ENCODE results near the gene RNF38.

The RNF38 gene

DNA sequence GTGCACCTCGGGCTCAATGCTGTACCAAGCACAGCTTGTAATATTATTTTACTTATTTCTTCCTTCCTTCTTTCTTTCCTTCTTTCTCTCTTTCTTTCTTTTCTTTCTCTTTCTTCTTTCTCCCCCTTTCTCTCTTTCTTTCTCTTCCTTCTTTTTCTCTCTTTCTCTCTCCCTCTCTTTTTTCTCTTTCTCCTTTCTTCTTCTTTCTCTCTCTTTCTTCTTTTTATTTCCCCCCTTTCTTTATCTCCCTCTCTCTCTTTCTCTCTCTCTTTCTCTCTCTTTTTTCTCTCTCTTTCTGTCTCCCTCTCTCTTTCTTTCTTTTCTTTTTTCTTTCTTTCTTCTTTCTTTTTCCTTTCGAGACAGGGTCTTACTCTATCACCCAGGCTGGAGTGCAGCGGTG, 109.1 kb downstream of the RNF38 start:
- DNase-seq, result no peak

DNA sequence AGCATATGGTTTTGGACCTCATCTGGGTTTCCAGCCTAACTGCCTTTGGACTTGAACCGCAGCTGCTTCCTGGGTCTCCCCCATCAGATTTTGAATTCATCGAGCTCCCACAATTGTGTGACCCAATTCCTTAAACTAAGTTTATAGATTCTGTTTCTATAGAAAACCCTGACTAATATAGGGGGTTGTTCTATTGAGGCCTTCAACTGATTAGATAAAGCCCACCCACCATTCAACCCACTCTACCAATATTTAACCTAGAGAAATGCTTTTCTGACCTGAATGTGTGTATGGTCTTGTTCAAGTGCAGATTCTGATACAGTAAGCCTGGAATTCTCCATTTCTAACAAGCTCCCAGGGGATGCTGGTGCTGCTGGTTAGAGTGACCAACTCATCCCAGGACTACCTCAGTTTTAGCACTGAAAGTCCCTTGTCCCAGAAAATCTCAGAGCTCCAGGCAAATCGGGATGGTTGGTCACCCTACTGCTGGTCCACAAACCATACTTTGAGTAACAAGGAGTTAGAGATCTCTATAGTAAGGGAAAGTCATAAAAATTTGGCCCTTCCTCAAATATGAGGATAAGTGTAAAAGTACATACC, 110.1 kb downstream of the RNF38 start:
- DNase-seq, result no peak

DNA sequence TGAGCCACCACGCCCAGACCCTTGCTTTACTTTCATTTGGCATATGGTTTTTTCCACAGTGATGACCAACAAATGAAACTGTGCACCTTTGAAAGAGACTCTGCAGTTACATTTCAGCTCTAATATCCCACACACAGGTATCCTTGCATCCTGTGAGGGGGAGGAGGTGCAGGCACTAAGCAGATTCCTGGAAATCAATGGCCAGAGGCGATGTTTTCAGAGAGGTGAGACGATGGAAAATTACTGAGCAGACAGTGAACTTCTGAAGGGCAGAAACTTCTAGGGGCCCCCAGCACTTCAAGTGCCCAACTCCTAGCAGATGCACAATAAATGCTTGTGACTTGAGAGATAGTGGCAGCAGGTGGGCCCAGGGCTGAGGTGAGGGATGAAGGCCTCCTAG, 112.0 kb downstream of the RNF38 start:
- no peak for DNase-seq
